ENCODE results near the gene TMEM132A.

DNA sequence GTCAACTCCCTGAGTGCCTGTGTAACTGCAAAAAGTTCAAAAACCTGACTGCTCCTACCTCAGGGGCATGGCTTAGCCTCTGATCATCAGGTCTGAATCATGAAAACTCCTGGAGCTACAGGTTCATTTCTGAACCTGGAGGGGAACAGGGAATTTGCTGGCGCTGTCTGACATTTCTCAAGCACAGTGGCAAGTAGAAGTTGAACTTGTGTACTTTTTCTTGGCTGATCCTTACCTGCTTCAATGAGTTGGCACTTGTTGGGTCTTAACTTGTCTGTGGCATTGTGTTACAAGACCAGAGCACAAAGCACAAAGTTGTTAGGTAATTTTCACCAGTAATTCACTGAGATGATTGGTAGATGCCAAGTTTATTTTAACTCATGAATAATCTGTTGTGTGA is 7.0 kb upstream of the TMEM132A start:
- TF ChIP-seq, protein P1, sequence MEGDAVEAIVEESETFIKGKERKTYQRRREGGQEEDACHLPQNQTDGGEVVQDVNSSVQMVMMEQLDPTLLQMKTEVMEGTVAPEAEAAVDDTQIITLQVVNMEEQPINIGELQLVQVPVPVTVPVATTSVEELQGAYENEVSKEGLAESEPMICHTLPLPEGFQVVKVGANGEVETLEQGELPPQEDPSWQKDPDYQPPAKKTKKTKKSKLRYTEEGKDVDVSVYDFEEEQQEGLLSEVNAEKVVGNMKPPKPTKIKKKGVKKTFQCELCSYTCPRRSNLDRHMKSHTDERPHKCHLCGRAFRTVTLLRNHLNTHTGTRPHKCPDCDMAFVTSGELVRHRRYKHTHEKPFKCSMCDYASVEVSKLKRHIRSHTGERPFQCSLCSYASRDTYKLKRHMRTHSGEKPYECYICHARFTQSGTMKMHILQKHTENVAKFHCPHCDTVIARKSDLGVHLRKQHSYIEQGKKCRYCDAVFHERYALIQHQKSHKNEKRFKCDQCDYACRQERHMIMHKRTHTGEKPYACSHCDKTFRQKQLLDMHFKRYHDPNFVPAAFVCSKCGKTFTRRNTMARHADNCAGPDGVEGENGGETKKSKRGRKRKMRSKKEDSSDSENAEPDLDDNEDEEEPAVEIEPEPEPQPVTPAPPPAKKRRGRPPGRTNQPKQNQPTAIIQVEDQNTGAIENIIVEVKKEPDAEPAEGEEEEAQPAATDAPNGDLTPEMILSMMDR (IDR thresholded peaks at IDR 0.05) = no peak
- TF ChIP-seq GATA3 (IDR thresholded peaks at IDR 0.05; ENCODE audit: borderline replicate concordance) (no peak), POLR2A (IDR thresholded peaks at IDR 0.05; ENCODE audit: low read length) (no peak), BHLHE40 (IDR thresholded peaks at IDR 0.05; ENCODE audit: low read depth, low read length) (no peak), EP300 (IDR thresholded peaks at IDR 0.05) (no peak)
- TF ChIP-seq, protein P2, sequence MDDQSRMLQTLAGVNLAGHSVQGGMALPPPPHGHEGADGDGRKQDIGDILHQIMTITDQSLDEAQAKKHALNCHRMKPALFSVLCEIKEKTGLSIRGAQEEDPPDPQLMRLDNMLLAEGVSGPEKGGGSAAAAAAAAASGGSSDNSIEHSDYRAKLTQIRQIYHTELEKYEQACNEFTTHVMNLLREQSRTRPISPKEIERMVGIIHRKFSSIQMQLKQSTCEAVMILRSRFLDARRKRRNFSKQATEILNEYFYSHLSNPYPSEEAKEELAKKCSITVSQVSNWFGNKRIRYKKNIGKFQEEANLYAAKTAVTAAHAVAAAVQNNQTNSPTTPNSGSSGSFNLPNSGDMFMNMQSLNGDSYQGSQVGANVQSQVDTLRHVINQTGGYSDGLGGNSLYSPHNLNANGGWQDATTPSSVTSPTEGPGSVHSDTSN (IDR thresholded peaks at IDR 0.05) = no peak

Measured in A549 (cell line).